Stimulated activated CD4-positive, alpha-beta T cell treated with anti-CD3 and anti-CD28 coated beads, TNF-alpha, amount 100 ng/mL, for 4 hours (primary cell): ENCODE measurements around the gene CPSF4.
"Not testable (repeated sequence)": the region's sequence is repeated elsewhere in the genome, so short reads cannot be mapped to it uniquely, and the experiment has no call there.

Experiments used
- DNase-seq, 3 experiments: peaks; one replicate each; pipeline ENCODE4 v3.0.0-alpha.2; 2020; ENCODE audit warnings: low read depth in 3 of 3

CPSF4 gene

GRCh38 chr7:99490878-99491277 lies 52.1 kb downstream of the CPSF4 start:
- DNase-seq: no peak

GRCh38 chr7:99493823-99494222 lies 55.1 kb downstream of the CPSF4 start:
- no peak for DNase-seq

GRCh38 chr7:99497766-99498545 lies 59.2 kb downstream of the CPSF4 start:
- no peak for DNase-seq

- no peak for DNase-seq
These were observed 59.8 kb downstream of the CPSF4 start for GRCh38 chr7:99498546-99498944.

GRCh38 chr7:99499371-99499720 lies 60.6 kb downstream of the CPSF4 start:
- no peak for DNase-seq

- DNase-seq: peak; percentile 66 to 77 (median 76)
These were observed 61.2 kb downstream of the CPSF4 start, which contains the start of gene ZNF394 for GRCh38 chr7:99499721-99500636. TSS of gene ZNF394 (minus strand) at chr7:99500281. CDS start at chr7:99500093, 188 bp downstream.

- no peak for DNase-seq
These were observed 61.9 kb downstream of the CPSF4 start for GRCh38 chr7:99500637-99501009.

- DNase-seq: not testable (repeated sequence)
These were observed 62.5 kb downstream of the CPSF4 start for GRCh38 chr7:99501236-99501635.

GRCh38 chr7:99504281-99504602 lies 65.5 kb downstream of the CPSF4 start:
- DNase-seq: no peak

GRCh38 chr7:99504603-99505323 lies 66.0 kb downstream of the CPSF4 start, which contains the start of gene ZKSCAN5:
TSS of gene ZKSCAN5 (plus strand) at chr7:99504662. CDS start at chr7:99506045, 1,383 bp downstream.
- DNase-seq: peak; percentile 93 to 97 (median 93)

GRCh38 chr7:99505324-99505662 lies 66.5 kb downstream of the CPSF4 start:
- DNase-seq: no peak
